Astrocyte (in vitro differentiated cells and primary cell): ENCODE data around the gene RAP1B. TPM values are rescaled to one million over a fixed set of nuclear protein-coding genes. Genes with fewer than 3 reads are reported as not detected.
"Not testable (repeated sequence)": the region's sequence is repeated elsewhere in the genome, so short reads cannot be mapped to it uniquely, and the experiment has no call there.

Experiments
- DNase-seq: peaks from one replicate; pipeline ENCODE4 v3.0.0-alpha.2; 2010; ENCODE audit warnings: low read depth
- FAIRE-seq: peaks from 2 replicates; lab custom pipeline; 2011; peaks lifted over from hg19 to GRCh38; lab: Jason Lieb, UNC
- H2AFZ ChIP-seq: 2 replicates; pipeline ENCODE4 v1.6.0; 2012; ENCODE audit warnings: low read depth, low read length, inconsistent platforms
- H3K27ac ChIP-seq: 2 replicates; pipeline ENCODE4 v1.5.1; 2011; ENCODE audit warnings: low read depth, low read length, inconsistent platforms
- H3K27me3 ChIP-seq: 2 replicates; pipeline ENCODE4 v1.6.0; 2011; ENCODE audit warnings: low read length, inconsistent platforms; ENCODE audit not compliant: insufficient read depth
- H3K36me3 ChIP-seq: 2 replicates; pipeline ENCODE4 v1.5.1; 2011; ENCODE audit warnings: low read length, inconsistent platforms; ENCODE audit not compliant: insufficient read depth
- H3K4me1 ChIP-seq: 2 replicates; pipeline ENCODE4 v1.5.1; 2011; ENCODE audit warnings: low read length, inconsistent platforms; ENCODE audit not compliant: insufficient read depth
- H3K4me2 ChIP-seq: 2 replicates; pipeline ENCODE4 v1.6.0; 2012; ENCODE audit warnings: low read length, inconsistent platforms
- H3K4me3 ChIP-seq: 2 replicates; pipeline ENCODE4 v1.5.1; 2011; ENCODE audit warnings: low read depth, mild to moderate bottlenecking, low read length, inconsistent platforms; ENCODE audit not compliant: insufficient read depth
- H3K79me2 ChIP-seq: 2 replicates; pipeline ENCODE4 v1.6.0; 2012; ENCODE audit warnings: mild to moderate bottlenecking, low read length, inconsistent platforms; ENCODE audit not compliant: insufficient read depth
- H3K9ac ChIP-seq: 2 replicates; pipeline ENCODE4 v1.6.0; 2012; ENCODE audit warnings: mild to moderate bottlenecking, low read length, inconsistent platforms
- H3K9me3 ChIP-seq: 2 replicates; pipeline ENCODE4 v1.5.1; 2012; ENCODE audit warnings: low read depth, mild to moderate bottlenecking, low read length, inconsistent platforms; ENCODE audit not compliant: insufficient read depth
- H4K20me1 ChIP-seq: 2 replicates; pipeline ENCODE4 v1.6.0; 2012; ENCODE audit warnings: low read length, inconsistent platforms; ENCODE audit not compliant: insufficient read depth
- H3K27ac Mint-ChIP-seq: one replicate; pipeline ENCODE4 v1.8.0; 2021; ENCODE audit warnings: mild to moderate bottlenecking, mixed read lengths; ENCODE audit not compliant: unreplicated experiment
- H3K27me3 Mint-ChIP-seq: one replicate; pipeline ENCODE4 v1.8.0; 2021; ENCODE audit warnings: low read depth, mixed read lengths; ENCODE audit not compliant: unreplicated experiment
- H3K36me3 Mint-ChIP-seq: one replicate; pipeline ENCODE4 v1.8.0; 2021; ENCODE audit warnings: low read depth, mixed read lengths; ENCODE audit not compliant: unreplicated experiment
- H3K4me1 Mint-ChIP-seq: one replicate; pipeline ENCODE4 v1.8.0; 2021; ENCODE audit warnings: low read depth, mixed read lengths; ENCODE audit not compliant: unreplicated experiment
- H3K4me3 Mint-ChIP-seq: one replicate; pipeline ENCODE4 v1.8.0; 2021; ENCODE audit warnings: mild to moderate bottlenecking, moderate library complexity, mixed read lengths; ENCODE audit not compliant: unreplicated experiment
- H3K9me3 Mint-ChIP-seq: one replicate; pipeline ENCODE4 v1.8.0; 2021; ENCODE audit warnings: mild to moderate bottlenecking, mixed read lengths; ENCODE audit not compliant: unreplicated experiment
- EZH2 ChIP-seq: IDR thresholded peaks from 2 replicates; pipeline ENCODE4 v1.6.1; 2012; ENCODE audit warnings: mild to moderate bottlenecking, low read length, inconsistent platforms; ENCODE audit not compliant: insufficient read depth
- total RNA-seq: library from RNA; stranded (reverse); gene quantifications from 2 replicates; pipeline ENCODE4 v1.2.1, GENCODE V29; 2021
- TF ChIP-seq, protein P1 (sequence below): IDR thresholded peaks from 2 replicates; pipeline ENCODE4 v1.5.1; 2011; ENCODE audit warnings: low read depth, mild to moderate bottlenecking, inconsistent platforms, low read length, moderate library complexity; ENCODE audit not compliant: insufficient read depth

The RAP1B gene
- total RNA-seq, 1 donor from 2014 or later, result 216 TPM

- Histone ChIP-seq H2AFZ (no peak overlapping the region), H3K4me3 (no peak overlapping the region), H3K4me1 (peaks cover 7% of the 10 kb centered on the region), H3K36me3 (no peaks in the 10 kb centered on the region), H3K27me3 (no peaks in the 10 kb centered on the region), H3K27ac (no peak overlapping the region), H3K4me2 (no peak overlapping the region), H3K9me3 (no peaks in the 10 kb centered on the region), H3K9ac (no peak overlapping the region), H3K79me2 (no peaks in the 10 kb centered on the region), H4K20me1 (no peaks in the 10 kb centered on the region)
- Mint-ChIP-seq H3K4me1 (peaks cover 4% of the 10 kb centered on the region), H3K27me3 (no peaks in the 10 kb centered on the region), H3K27ac (no peak overlapping the region), H3K36me3 (no peaks in the 10 kb centered on the region), H3K9me3 (no peaks in the 10 kb centered on the region), H3K4me3 (no peak overlapping the region)
- TF ChIP-seq, protein P1, sequence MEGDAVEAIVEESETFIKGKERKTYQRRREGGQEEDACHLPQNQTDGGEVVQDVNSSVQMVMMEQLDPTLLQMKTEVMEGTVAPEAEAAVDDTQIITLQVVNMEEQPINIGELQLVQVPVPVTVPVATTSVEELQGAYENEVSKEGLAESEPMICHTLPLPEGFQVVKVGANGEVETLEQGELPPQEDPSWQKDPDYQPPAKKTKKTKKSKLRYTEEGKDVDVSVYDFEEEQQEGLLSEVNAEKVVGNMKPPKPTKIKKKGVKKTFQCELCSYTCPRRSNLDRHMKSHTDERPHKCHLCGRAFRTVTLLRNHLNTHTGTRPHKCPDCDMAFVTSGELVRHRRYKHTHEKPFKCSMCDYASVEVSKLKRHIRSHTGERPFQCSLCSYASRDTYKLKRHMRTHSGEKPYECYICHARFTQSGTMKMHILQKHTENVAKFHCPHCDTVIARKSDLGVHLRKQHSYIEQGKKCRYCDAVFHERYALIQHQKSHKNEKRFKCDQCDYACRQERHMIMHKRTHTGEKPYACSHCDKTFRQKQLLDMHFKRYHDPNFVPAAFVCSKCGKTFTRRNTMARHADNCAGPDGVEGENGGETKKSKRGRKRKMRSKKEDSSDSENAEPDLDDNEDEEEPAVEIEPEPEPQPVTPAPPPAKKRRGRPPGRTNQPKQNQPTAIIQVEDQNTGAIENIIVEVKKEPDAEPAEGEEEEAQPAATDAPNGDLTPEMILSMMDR, result no peak
- TF ChIP-seq EZH2, result no peak
- no peak for DNase-seq
- no peak for FAIRE-seq
These were observed 63.1 kb downstream of the RAP1B start for GRCh38 chr12:68673788-68674187.

- no peak for TF ChIP-seq EZH2
- TF ChIP-seq, protein P1, result no peak
- Histone ChIP-seq H3K4me2 (no peak overlapping the region), H3K79me2 (no peaks in the 10 kb centered on the region), H3K9ac (no peak overlapping the region), H3K4me1 (peaks cover 7% of the 10 kb centered on the region), H3K27me3 (no peaks in the 10 kb centered on the region), H3K9me3 (no peaks in the 10 kb centered on the region), H3K36me3 (no peaks in the 10 kb centered on the region), H4K20me1 (no peaks in the 10 kb centered on the region), H2AFZ (no peak overlapping the region), H3K4me3 (no peak overlapping the region), H3K27ac (no peak overlapping the region)
- peaks cover 4% of the 10 kb centered on the region for H3K4me1 Mint-ChIP-seq
- DNase-seq (no peak), FAIRE-seq (no peak)
- no peak overlapping the region for H3K27ac Mint-ChIP-seq
- H3K9me3 Mint-ChIP-seq, result no peaks in the 10 kb centered on the region
- H3K27me3 Mint-ChIP-seq, result no peaks in the 10 kb centered on the region
- H3K36me3 Mint-ChIP-seq, result no peaks in the 10 kb centered on the region
- H3K4me3 Mint-ChIP-seq, result no peak overlapping the region
These were observed 63.7 kb downstream of the RAP1B start for GRCh38 chr12:68674376-68674775.

DNA sequence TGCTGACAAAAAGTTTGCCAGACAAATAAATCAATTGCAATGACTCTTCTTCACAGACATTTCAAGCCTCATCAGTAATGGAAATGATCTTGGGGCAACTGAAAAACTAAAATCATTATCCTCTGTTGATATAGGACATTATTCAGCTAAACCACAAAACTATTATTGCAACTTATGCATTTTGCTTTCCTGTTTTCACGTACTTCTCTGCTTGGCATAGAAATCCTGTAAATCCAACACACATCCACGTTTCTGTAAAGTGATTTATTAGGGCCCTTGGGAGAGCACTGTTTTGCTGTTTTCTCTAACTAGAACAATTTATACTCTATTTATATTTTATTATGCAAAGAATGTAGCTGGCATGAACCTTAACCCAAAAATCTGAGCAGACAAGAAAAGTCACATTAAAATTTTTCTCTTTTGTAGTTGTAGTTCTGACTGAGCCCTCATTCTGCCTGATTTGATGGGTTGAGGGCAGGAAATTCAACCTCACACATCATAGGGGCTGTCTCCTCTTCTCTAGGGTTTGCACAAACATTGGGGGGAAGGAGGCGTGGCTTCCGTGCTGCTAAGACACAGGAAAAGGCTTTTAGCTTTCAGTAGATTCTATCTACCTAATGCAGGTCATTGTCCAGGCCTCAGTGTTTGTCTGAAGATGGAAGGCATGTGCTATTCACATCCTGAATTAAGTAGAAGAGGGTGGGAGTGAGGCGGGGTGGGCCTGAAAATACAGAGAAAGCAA, 64.6 kb downstream of the RAP1B start:
- H3K27ac Mint-ChIP-seq, result no peak overlapping the region

DNA sequence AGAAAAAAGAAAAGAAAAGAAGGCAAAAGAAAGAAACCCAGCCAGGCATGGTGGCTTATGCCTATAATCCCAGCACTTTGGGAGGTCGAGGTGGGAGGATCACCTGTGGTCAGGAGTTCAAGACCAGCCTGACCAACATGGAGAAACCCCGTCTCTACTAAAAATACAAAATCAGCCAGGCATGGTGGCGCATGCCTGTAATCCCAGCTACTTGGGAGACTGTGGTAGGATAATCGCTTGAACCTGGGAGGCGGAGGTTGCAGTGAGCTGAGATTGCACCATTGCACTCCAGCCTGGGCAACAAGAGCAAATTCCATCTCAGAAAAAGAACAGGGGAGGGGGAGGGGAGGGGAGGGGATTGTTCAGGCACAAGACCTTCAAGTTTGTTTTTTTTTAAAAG, 66.2 kb downstream of the RAP1B start:
- not testable (repeated sequence) for H3K36me3 Mint-ChIP-seq, DNase-seq, H3K27me3 Mint-ChIP-seq, H3K9ac ChIP-seq, H3K27ac Mint-ChIP-seq, H3K4me1 Mint-ChIP-seq, H3K4me3 Mint-ChIP-seq, FAIRE-seq, H3K36me3 ChIP-seq, H3K79me2 ChIP-seq, H4K20me1 ChIP-seq, H3K4me3 ChIP-seq, H2AFZ ChIP-seq, H3K27me3 ChIP-seq, H3K9me3 ChIP-seq, H3K4me1 ChIP-seq, H3K9me3 Mint-ChIP-seq, H3K4me2 ChIP-seq, H3K27ac ChIP-seq

More for the DNA sequence above, 64.6 kb downstream of the RAP1B start:
- H3K9me3 Mint-ChIP-seq, result no peaks in the 10 kb centered on the region
- no peak for FAIRE-seq
- Histone ChIP-seq H2AFZ (no peak overlapping the region), H3K27ac (no peak overlapping the region), H3K9ac (no peak overlapping the region), H3K4me2 (no peak overlapping the region), H3K79me2 (no peaks in the 10 kb centered on the region), H3K36me3 (no peaks in the 10 kb centered on the region), H3K4me3 (no peak overlapping the region), H3K27me3 (no peaks in the 10 kb centered on the region), H4K20me1 (no peaks in the 10 kb centered on the region), H3K9me3 (no peaks in the 10 kb centered on the region), H3K4me1 (peaks cover 7% of the 10 kb centered on the region)
- DNase-seq, result peak; percentile 25
- H3K36me3 Mint-ChIP-seq, result no peaks in the 10 kb centered on the region
- TF ChIP-seq, protein P1, result no peak
- no peak for TF ChIP-seq EZH2
- H3K4me3 Mint-ChIP-seq, result no peak overlapping the region
- no peaks in the 10 kb centered on the region for H3K27me3 Mint-ChIP-seq
- H3K4me1 Mint-ChIP-seq, result peaks cover 4% of the 10 kb centered on the region
